HEK293 (cell line): ENCODE data around the gene TTC39C.
A peak's percentile ranks its signal among the peaks of the same experiment; 100 is the strongest.

ENCODE experiments used
- CTCF ChIP-seq: fragments of 450-650 bp; formaldehyde crosslinking; IDR thresholded peaks from 2 replicates; pipeline ENCODE4 v1.5.1; 2016; ENCODE audit warnings: missing biosample characterization, missing genetic modification characterization
- OVOL3 ChIP-seq: fragments of 450-650 bp; formaldehyde crosslinking; IDR thresholded peaks from 2 replicates; pipeline ENCODE4 v1.5.1; 2016; ENCODE audit warnings: missing biosample characterization, missing genetic modification characterization
- PRDM10 ChIP-seq: fragments of 450-650 bp; formaldehyde crosslinking; IDR thresholded peaks from 2 replicates; pipeline ENCODE4 v1.5.1; 2016; ENCODE audit warnings: missing biosample characterization, missing genetic modification characterization
- ZNF23 ChIP-seq: fragments of 450-650 bp; formaldehyde crosslinking; IDR thresholded peaks from 2 replicates; pipeline ENCODE4 v1.5.1; 2016; ENCODE audit warnings: missing biosample characterization, missing genetic modification characterization, borderline replicate concordance
- ZNF239 ChIP-seq: fragments of 450-650 bp; formaldehyde crosslinking; IDR thresholded peaks from 2 replicates; pipeline ENCODE4 v1.5.1; 2016; ENCODE audit warnings: missing biosample characterization, missing genetic modification characterization
- ZNF26 ChIP-seq: fragments of 450-650 bp; formaldehyde crosslinking; IDR thresholded peaks from 2 replicates; pipeline ENCODE4 v1.5.1; 2016; ENCODE audit warnings: missing biosample characterization, missing genetic modification characterization
- ZNF274 ChIP-seq, 2 experiments: fragments of 200-500 bp in 1 of 2; fragments of 450-650 bp in 1 of 2; sonication (Bioruptor generic) in 1 of 2; formaldehyde crosslinking in 1 of 2; IDR thresholded peaks; 2 replicates each; pipeline versions ENCODE4 v1.5.1 to v1.6.1; 2014 to 2016; ENCODE audit warnings: borderline replicate concordance in 1 of 2, inconsistent platforms in 1 of 2, low read length in 1 of 2, missing biosample characterization in 1 of 2, missing genetic modification characterization in 1 of 2
- ZNF544 ChIP-seq: fragments of 450-650 bp; formaldehyde crosslinking; IDR thresholded peaks from 2 replicates; pipeline ENCODE4 v1.5.0; 2017; ENCODE audit warnings: missing biosample characterization, missing genetic modification characterization
- ZNF548 ChIP-seq: fragments of 450-650 bp; formaldehyde crosslinking; IDR thresholded peaks from 2 replicates; pipeline ENCODE4 v1.5.1; 2016; ENCODE audit warnings: missing biosample characterization, missing genetic modification characterization

GRCh38 chr18:24063121-24063731 is 48.7 kb downstream of the TTC39C start:
- TF ChIP-seq CTCF (no peak), PRDM10 (tag by site-specific recombination) (0 out of 2 replicates have a peak, but pooled peaks have one; percentile 18), ZNF239 (tag by site-specific recombination) (no peak), ZNF544 (tag by site-specific recombination) (no peak), OVOL3 (no peak), ZNF548 (tag by site-specific recombination) (no peak), ZNF274 (IDR thresholded peaks at IDR 0.05; ENCODE audit: low read length) (no peak), ZNF274 (tag by site-specific recombination; IDR thresholded peaks at IDR 0.05; ENCODE audit: borderline replicate concordance) (no peak), ZNF23 (tag by site-specific recombination) (no peak), ZNF26 (tag by site-specific recombination) (no peak)
